ENCODE data around the gene CAMK2N1.

Gene CAMK2N1

GRCh38 chr1:20479840-20480239 is 6.2 kb downstream of the CAMK2N1 start:
- no peak for DNase-seq (ENCODE audit: low read depth in 2 of 2)

GRCh38 chr1:20478057-20478635 is 7.9 kb downstream of the CAMK2N1 start:
- no peak for DNase-seq (ENCODE audit: low read depth in 2 of 2)

GRCh38 chr1:20477348-20478056 is 8.5 kb downstream of the CAMK2N1 start:
- DNase-seq (ENCODE audit: low read depth in 2 of 2), result no peak

- no peak for DNase-seq (ENCODE audit: low read depth in 2 of 2)
Observed at GRCh38 chr1:20476265-20477038, 9.6 kb downstream of the CAMK2N1 start.

- no peak for DNase-seq (ENCODE audit: low read depth in 2 of 2)
Observed at GRCh38 chr1:20474996-20475395, 11.0 kb downstream of the CAMK2N1 start.

- no peak for DNase-seq (ENCODE audit: low read depth in 2 of 2)
Observed at GRCh38 chr1:20474333-20474975, 11.6 kb downstream of the CAMK2N1 start.

GRCh38 chr1:20473894-20474293 is 12.1 kb downstream of the CAMK2N1 start:
- no peak for DNase-seq (ENCODE audit: low read depth in 2 of 2)

- DNase-seq (ENCODE audit: low read depth in 2 of 2), result no peak
Observed at GRCh38 chr1:20472860-20473711, 12.9 kb downstream of the CAMK2N1 start.

GRCh38 chr1:20472121-20472520 is 13.9 kb downstream of the CAMK2N1 start:
- no peak for DNase-seq (ENCODE audit: low read depth in 2 of 2)

GRCh38 chr1:20470194-20470593 is 15.8 kb downstream of the CAMK2N1 start:
- DNase-seq (ENCODE audit: low read depth in 2 of 2), result no peak

GRCh38 chr1:20469406-20470076 is 16.5 kb downstream of the CAMK2N1 start:
- DNase-seq (ENCODE audit: low read depth in 2 of 2), result no peak

- no peak for DNase-seq (ENCODE audit: low read depth in 2 of 2)
Observed at GRCh38 chr1:20466273-20466672, 19.7 kb downstream of the CAMK2N1 start.

- no peak for DNase-seq (ENCODE audit: low read depth in 2 of 2)
Observed at GRCh38 chr1:20465187-20465586, 20.8 kb downstream of the CAMK2N1 start.

GRCh38 chr1:20463502-20463901 is 22.5 kb downstream of the CAMK2N1 start:
- DNase-seq (ENCODE audit: low read depth in 2 of 2), result no peak

GRCh38 chr1:20462397-20462796 is 23.6 kb downstream of the CAMK2N1 start:
- no peak for DNase-seq (ENCODE audit: low read depth in 2 of 2)

GRCh38 chr1:20458717-20459116 is 27.3 kb downstream of the CAMK2N1 start:
- no peak for DNase-seq (ENCODE audit: low read depth in 2 of 2)

GRCh38 chr1:20454004-20454403 is 32.0 kb downstream of the CAMK2N1 start:
- no peak for DNase-seq (ENCODE audit: low read depth in 2 of 2)

GRCh38 chr1:20449735-20450311 is 36.2 kb downstream of the CAMK2N1 start:
- no peak for DNase-seq (ENCODE audit: low read depth in 2 of 2)

- DNase-seq (ENCODE audit: low read depth in 2 of 2), result no peak
Observed at GRCh38 chr1:20448671-20449071, 37.3 kb downstream of the CAMK2N1 start.

GRCh38 chr1:20447794-20448193 is 38.2 kb downstream of the CAMK2N1 start:
- no peak for DNase-seq (ENCODE audit: low read depth in 2 of 2)

- DNase-seq (ENCODE audit: low read depth in 2 of 2), result no peak
Observed at GRCh38 chr1:20446796-20447195, 39.2 kb downstream of the CAMK2N1 start.
